Neural progenitor cell (in vitro differentiated cells): ENCODE results near the gene CENPX.

Source experiments
- EZH2 ChIP-seq: fragments of 200-600 bp; sonication (generic); IDR thresholded peaks from 2 replicates; pipeline ENCODE4 v1.6.1; 2017; ENCODE audit warnings: antibody characterized with exemption, mild to moderate bottlenecking, moderate library complexity
- EZH2phosphoT487 ChIP-seq: fragments of 200-600 bp; sonication (generic); IDR thresholded peaks from 2 replicates; pipeline ENCODE4 v1.6.1; 2017; ENCODE audit warnings: antibody characterized with exemption
- TF ChIP-seq, protein P1 (sequence below): fragments of 200-600 bp; sonication (generic); IDR thresholded peaks from 2 replicates; pipeline ENCODE4 v1.5.1; 2017; ENCODE audit warnings: antibody characterized with exemption, mild to moderate bottlenecking

DNA sequence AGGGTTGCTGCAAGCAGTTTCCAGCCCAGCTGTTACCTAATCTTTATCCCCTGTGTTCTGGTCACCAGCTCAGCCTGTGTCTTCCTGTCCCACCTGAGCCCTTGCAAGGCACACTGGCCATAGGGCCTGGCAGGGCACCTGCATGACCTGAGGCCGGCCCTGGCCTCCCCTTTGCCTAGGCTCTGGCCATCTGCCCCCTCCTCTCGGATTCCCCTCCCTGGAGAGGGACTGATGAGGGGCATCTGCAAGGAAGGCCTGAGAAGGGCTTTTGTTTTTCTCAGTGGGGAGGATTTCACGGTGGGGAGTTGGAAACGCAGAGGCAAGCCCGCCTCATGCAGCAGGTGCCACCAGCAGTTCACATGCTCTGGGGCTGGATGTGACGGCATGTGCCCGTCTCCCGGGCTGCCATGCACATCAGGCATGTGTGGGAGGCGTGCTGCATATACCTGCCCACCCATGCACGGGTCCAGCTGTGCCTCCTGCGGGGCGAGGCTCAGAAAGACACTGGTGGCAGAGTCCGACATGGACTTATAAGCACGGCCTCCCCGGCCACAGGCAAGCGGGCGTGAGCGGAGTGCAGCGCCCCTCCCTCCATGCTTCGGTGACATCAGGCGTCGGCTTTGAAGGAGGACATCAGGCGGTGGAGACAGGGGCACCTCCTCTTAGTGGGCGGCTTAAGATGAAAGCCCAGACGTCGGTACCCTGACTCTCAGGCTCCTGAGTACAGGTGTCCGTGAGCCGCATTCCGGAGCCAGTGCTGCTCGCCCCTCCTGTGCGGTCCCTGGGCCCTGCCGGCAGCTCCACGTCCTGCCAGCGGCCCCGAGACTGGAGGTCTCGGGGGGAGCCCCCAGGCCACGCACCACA, 28.7 kb downstream of the CENPX start:
- TF ChIP-seq, protein P1, sequence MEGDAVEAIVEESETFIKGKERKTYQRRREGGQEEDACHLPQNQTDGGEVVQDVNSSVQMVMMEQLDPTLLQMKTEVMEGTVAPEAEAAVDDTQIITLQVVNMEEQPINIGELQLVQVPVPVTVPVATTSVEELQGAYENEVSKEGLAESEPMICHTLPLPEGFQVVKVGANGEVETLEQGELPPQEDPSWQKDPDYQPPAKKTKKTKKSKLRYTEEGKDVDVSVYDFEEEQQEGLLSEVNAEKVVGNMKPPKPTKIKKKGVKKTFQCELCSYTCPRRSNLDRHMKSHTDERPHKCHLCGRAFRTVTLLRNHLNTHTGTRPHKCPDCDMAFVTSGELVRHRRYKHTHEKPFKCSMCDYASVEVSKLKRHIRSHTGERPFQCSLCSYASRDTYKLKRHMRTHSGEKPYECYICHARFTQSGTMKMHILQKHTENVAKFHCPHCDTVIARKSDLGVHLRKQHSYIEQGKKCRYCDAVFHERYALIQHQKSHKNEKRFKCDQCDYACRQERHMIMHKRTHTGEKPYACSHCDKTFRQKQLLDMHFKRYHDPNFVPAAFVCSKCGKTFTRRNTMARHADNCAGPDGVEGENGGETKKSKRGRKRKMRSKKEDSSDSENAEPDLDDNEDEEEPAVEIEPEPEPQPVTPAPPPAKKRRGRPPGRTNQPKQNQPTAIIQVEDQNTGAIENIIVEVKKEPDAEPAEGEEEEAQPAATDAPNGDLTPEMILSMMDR, result no peak
- TF ChIP-seq EZH2, result no peak
- no peak for TF ChIP-seq EZH2phosphoT487
